K562 (cell line): ENCODE measurements around the gene OR9Q1. TPM values are rescaled to one million over a fixed set of nuclear protein-coding genes. Genes with fewer than 3 reads are reported as not detected.

ENCODE experiments used
- ATAC-seq: fragments of 200-7000 bp; cut with Tn5 transposase; 3 replicates; pipeline ENCODE4 v1.9.1; 2020; ENCODE audit warnings: moderate library complexity
- BruUV-seq: library from RNA; stranded (reverse); fragments of 400-500 nt; replicated peaks from 2 replicates; lab custom pipeline; 2021; lab: Mats Ljungman, UMichigan
- CTCF ChIA-PET: fragments of 300-600 bp; formaldehyde crosslinking; extraction: SDS; loops from one replicate; lab custom pipeline; 2021; ENCODE audit warnings: low intra/inter-chr PET ratio; lab: Yijun Ruan, JAX
- POLR2A ChIA-PET: fragments of 300-600, 350-650 bp; sonication (Branson Sonifier 250); formaldehyde crosslinking; extraction: SDS; loops from one replicate; lab custom pipeline; 2021; ENCODE audit warnings: antibody characterized with exemption, inconsistent platforms; lab: Yijun Ruan, JAX
- DNase-seq, 4 experiments: peaks; one replicate each; pipeline versions ENCODE4 v3.0.0 to v3.0.0-alpha.2; 2011 to 2018; ENCODE audit warnings: low spot score in 3 of 4, mixed read lengths in 3 of 4; ENCODE audit errors: extremely low read depth in 1 of 4
- FAIRE-seq: peaks from 2 replicates; lab custom pipeline; 2011; peaks lifted over from hg19 to GRCh38; lab: Jason Lieb, UNC
- H2AFZ ChIP-seq: 2 replicates; pipeline ENCODE4 v1.6.0; 2011; ENCODE audit warnings: low read depth, low read length, control low read depth, inconsistent platforms
- H3K27ac ChIP-seq: fragments of 200-600 bp; 3 replicates; pipeline ENCODE4 v1.8.0; 2011; ENCODE audit warnings: low read depth, mild to moderate bottlenecking, control low read depth, inconsistent platforms, low read length, moderate library complexity, mixed read lengths; ENCODE audit errors: extremely low read depth
- H3K27me3 ChIP-seq, 2 experiments: fragments of 300-600 bp in 1 of 2; 2 replicates in 1 of 2; 3 replicates in 1 of 2; pipeline versions ENCODE4 v1.6.0 to v1.8.0; 2011; ENCODE audit warnings: inconsistent platforms in 2 of 2, low read length in 2 of 2, mild to moderate bottlenecking in 1 of 2, mixed read lengths in 1 of 2, moderate library complexity in 1 of 2; ENCODE audit not compliant: control insufficient read depth in 2 of 2, insufficient read depth in 2 of 2
- H3K36me3 ChIP-seq: fragments of 300-600 bp; 3 replicates; pipeline ENCODE4 v1.8.0; 2011; ENCODE audit warnings: mild to moderate bottlenecking, low read length, inconsistent platforms; ENCODE audit not compliant: control insufficient read depth, insufficient read depth
- H3K4me1 ChIP-seq, 2 experiments: fragments of 200-600 bp in 1 of 2; replicated peaks in 1 of 2; 2 replicates in 1 of 2; 3 replicates in 1 of 2; pipeline versions ENCODE4 v1.5.1 to v1.8.0; 2011; ENCODE audit warnings: inconsistent platforms in 2 of 2, low read length in 2 of 2, mild to moderate bottlenecking in 1 of 2, mixed read lengths in 1 of 2, moderate library complexity in 1 of 2; ENCODE audit not compliant: control insufficient read depth in 2 of 2, insufficient read depth in 2 of 2
- H3K4me2 ChIP-seq: 2 replicates; pipeline ENCODE4 v1.6.1; 2011; ENCODE audit warnings: low read length, control low read depth, inconsistent platforms, mixed read lengths; ENCODE audit not compliant: insufficient read depth
- H3K4me3 ChIP-seq: fragments of 200-600 bp; sonication (generic), shearing (Covaris generic); 2 replicates; pipeline ENCODE4 v1.5.1; 2016; ENCODE audit warnings: control low read depth, inconsistent platforms
- H3K79me2 ChIP-seq: fragments of 200-600 bp; 3 replicates; pipeline ENCODE4 v1.8.0; 2011; ENCODE audit warnings: low read length, inconsistent platforms; ENCODE audit not compliant: control insufficient read depth, insufficient read depth
- H3K9ac ChIP-seq, 2 experiments: 2 replicates each; pipeline versions ENCODE4 v1.6.0 to v1.6.1; 2011; ENCODE audit warnings: low read depth in 2 of 2, low read length in 2 of 2, control low read depth in 1 of 2, inconsistent platforms in 1 of 2, mild to moderate bottlenecking in 1 of 2, mixed read lengths in 1 of 2; ENCODE audit not compliant: insufficient read depth in 1 of 2
- H3K9me1 ChIP-seq: one replicate; pipeline ENCODE4 v1.6.0; 2011; ENCODE audit warnings: inconsistent platforms, mild to moderate bottlenecking, low read length, moderate library complexity; ENCODE audit not compliant: control insufficient read depth, insufficient read depth
- H3K9me3 ChIP-seq: replicated peaks from 2 replicates; pipeline ENCODE4 v1.5.1; 2011; ENCODE audit warnings: low read depth, low read length, inconsistent platforms; ENCODE audit not compliant: control insufficient read depth, insufficient read depth
- H4K20me1 ChIP-seq: replicated peaks from 2 replicates; pipeline ENCODE4 v1.6.1; 2011; ENCODE audit warnings: low read length, inconsistent platforms, mixed read lengths; ENCODE audit not compliant: control insufficient read depth, insufficient read depth
- CUX1 ChIP-seq: fragments of 200-800 bp; sonication (Bioruptor generic); IDR thresholded peaks from 2 replicates; pipeline ENCODE4 v1.6.1; 2016; ENCODE audit warnings: missing genetic modification characterization, missing compliant biosample characterization
- MNT ChIP-seq, 2 experiments: fragments of 450-650 bp; conservative IDR thresholded peaks; 2 replicates each; pipeline ENCODE4 v1.6.1; 2017; ENCODE audit warnings: mild to moderate bottlenecking in 2 of 2, moderate library complexity in 2 of 2
- THAP7 ChIP-seq: fragments of 250-450 bp; sonication (Bioruptor Pico); IDR thresholded peaks from 2 replicates; pipeline ENCODE4 v1.5.0; 2021
- ZBTB2 ChIP-seq: fragments of 450-650 bp; IDR thresholded peaks from 2 replicates; pipeline ENCODE4 v1.6.1; 2016; ENCODE audit warnings: antibody characterized with exemption
- ZNF282 ChIP-seq: sonication (generic); formaldehyde crosslinking; IDR thresholded peaks from 2 replicates; pipeline ENCODE4 v1.8.1; 2023; ENCODE audit warnings: missing genetic modification reagents
- WGBS: fragments of 100-300 bp; shearing (Covaris generic); methylation state at CpG from one replicate; pipeline ENCODE4 v1.1.6; 2016; ENCODE audit warnings: low coverage, mixed read lengths; ENCODE audit not compliant: insufficient coverage; ENCODE audit errors: missing lambda C conversion rate; 5-methylcytosine and 5-hydroxymethylcytosine counted together
- in situ Hi-C: fragments of 300-500 bp; cut with MboI; formaldehyde crosslinking; loops from 4 replicates; pipeline ENCODE4 v1.15.0; 2018; ENCODE audit warnings: inconsistent platforms, mixed read lengths
- intact Hi-C: fragments of 100-400 bp; cut with micrococcal nuclease; formaldehyde crosslinking; loops from 2 replicates; pipeline ENCODE4 v1.14.2; 2022
- polyA plus RNA-seq, 8 experiments: library from polyadenylated mRNA; depleted of rRNA in 4 of 8; stranded (reverse) in 5 of 8; unstranded in 3 of 8; fragments of >200 nt; fragmentation: Nextera tagmentation in 2 of 8; fragmentation: Illumina TruSeq in 1 of 8; extraction: Ambion mirVana in 2 of 8; extraction: Trizol in 1 of 8; gene quantifications; 2 replicates each; pipeline versions ENCODE4 v1.2.1 to v1.2.3, GENCODE V29; 2011 to 2014; ENCODE audit warnings: inconsistent platforms in 1 of 8, missing spikeins in 1 of 8
- total RNA-seq, 7 experiments: library from RNA; depleted of rRNA in 6 of 7; stranded (reverse); fragments of >200 nt in 6 of 7; fragmentation: Illumina TruSeq in 2 of 7; extraction: Trizol in 2 of 7; gene quantifications; 2 replicates each; pipeline versions ENCODE4 v1.2.1 to v1.2.3, GENCODE V29; 2011 to 2021; ENCODE audit warnings: low replicate concordance in 1 of 7

Gene OR9Q1
- total and polyA plus RNA-seq, 9 of the 15 experiments (the other 6 are each of a cell fraction or from before 2014, with no cell fraction given): not detected

- ATAC-seq (no peak), DNase-seq (no peak), FAIRE-seq (no peak)
- no peak overlapping the region for H2AFZ ChIP-seq
- H4K20me1 ChIP-seq: no peaks in the 10 kb centered on the region
- H3K36me3 ChIP-seq: no peaks in the 10 kb centered on the region
- POLR2A ChIA-PET: interaction anchor here (0.6 to 1.5 kb wide), 2 partner anchors 16 to 874 kb away, joined by 3 read pairs; no protein-coding TSS in a partner anchor
- no peaks in the 10 kb centered on the region for H3K9me3 ChIP-seq
- CTCF ChIA-PET: interaction anchor here (0.6 kb wide), 1 partner anchor 111 kb away, joined by 4 read pairs; no protein-coding TSS in a partner anchor
- no TSS peak for BruUV-seq
- TF ChIP-seq ZNF282 (CRISPR knock-in tag): no peak
- no peak for TF ChIP-seq THAP7 (CRISPR knock-in tag)
- no peak for TF ChIP-seq ZBTB2
- TF ChIP-seq CUX1: no peak
- TF ChIP-seq MNT (conservative IDR thresholded peaks at IDR 0.05): no peak
- no peaks in the 10 kb centered on the region for H3K79me2 ChIP-seq
- no peak overlapping the region for H3K9ac ChIP-seq
- no peak overlapping the region for H3K27ac ChIP-seq
- 0% methylated on average over 4 of the region's 4 CpGs for WGBS
- intact Hi-C loops: no loop called here
- H3K4me3 ChIP-seq: no peak overlapping the region
- in situ Hi-C loops: no loop called here
- H3K4me1 ChIP-seq: no peaks in the 10 kb centered on the region
- no peaks in the 10 kb centered on the region for H3K9me1 ChIP-seq
- H3K27me3 ChIP-seq: no peaks in the 10 kb centered on the region
- H3K4me2 ChIP-seq: no peak overlapping the region
Measured at GRCh38 chr11:57982776-57983175, 40.9 kb upstream of the OR9Q1 start.
